ENCODE data around the gene WDR12. TPM values are rescaled to one million over a fixed set of nuclear protein-coding genes. Genes with fewer than 3 reads are reported as not detected.

The WDR12 gene
- total and polyA plus RNA-seq, 7 donors: 3.3 to 23.0 (median 16.4) TPM

DNA sequence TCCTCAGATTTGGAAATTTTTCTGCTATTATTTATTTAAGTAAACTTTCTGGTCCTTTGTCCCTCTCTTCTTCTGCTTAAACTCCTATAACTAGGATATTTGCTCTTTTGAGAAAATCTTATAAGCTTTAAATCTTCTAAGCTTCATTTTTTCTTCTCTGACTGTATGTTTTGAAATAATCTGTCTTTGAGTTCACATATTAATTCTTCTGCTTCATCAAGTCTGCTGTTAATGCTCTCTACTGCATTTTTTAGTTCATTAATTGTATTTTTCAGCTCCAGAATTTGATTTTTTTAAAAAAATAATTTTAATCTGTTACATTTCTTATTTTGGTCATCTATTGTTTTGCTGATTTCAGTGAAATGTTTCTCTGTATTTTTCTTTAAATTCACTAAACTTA, 68.8 kb downstream of the WDR12 start:
- Histone ChIP-seq H3K4me1 (no peaks in the 10 kb centered on the region), H3K9me3 (no peaks in the 10 kb centered on the region), H3K27me3 (no peaks in the 10 kb centered on the region), H3K36me3 (no peaks in the 10 kb centered on the region), H3K4me3 (no peak overlapping the region), H3K27ac (no peak overlapping the region)
- TF ChIP-seq, protein P1, sequence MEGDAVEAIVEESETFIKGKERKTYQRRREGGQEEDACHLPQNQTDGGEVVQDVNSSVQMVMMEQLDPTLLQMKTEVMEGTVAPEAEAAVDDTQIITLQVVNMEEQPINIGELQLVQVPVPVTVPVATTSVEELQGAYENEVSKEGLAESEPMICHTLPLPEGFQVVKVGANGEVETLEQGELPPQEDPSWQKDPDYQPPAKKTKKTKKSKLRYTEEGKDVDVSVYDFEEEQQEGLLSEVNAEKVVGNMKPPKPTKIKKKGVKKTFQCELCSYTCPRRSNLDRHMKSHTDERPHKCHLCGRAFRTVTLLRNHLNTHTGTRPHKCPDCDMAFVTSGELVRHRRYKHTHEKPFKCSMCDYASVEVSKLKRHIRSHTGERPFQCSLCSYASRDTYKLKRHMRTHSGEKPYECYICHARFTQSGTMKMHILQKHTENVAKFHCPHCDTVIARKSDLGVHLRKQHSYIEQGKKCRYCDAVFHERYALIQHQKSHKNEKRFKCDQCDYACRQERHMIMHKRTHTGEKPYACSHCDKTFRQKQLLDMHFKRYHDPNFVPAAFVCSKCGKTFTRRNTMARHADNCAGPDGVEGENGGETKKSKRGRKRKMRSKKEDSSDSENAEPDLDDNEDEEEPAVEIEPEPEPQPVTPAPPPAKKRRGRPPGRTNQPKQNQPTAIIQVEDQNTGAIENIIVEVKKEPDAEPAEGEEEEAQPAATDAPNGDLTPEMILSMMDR (IDR thresholded peaks at IDR 0.05): no peak
- TF ChIP-seq POLR2A (IDR thresholded peaks at IDR 0.05) (no peak), POLR2AphosphoS5 (IDR thresholded peaks at IDR 0.05) (no peak), EP300 (IDR thresholded peaks at IDR 0.05) (no peak)
- intact Hi-C loops (cut with DNase I): no loop called here
- no peak for DNase-seq

DNA sequence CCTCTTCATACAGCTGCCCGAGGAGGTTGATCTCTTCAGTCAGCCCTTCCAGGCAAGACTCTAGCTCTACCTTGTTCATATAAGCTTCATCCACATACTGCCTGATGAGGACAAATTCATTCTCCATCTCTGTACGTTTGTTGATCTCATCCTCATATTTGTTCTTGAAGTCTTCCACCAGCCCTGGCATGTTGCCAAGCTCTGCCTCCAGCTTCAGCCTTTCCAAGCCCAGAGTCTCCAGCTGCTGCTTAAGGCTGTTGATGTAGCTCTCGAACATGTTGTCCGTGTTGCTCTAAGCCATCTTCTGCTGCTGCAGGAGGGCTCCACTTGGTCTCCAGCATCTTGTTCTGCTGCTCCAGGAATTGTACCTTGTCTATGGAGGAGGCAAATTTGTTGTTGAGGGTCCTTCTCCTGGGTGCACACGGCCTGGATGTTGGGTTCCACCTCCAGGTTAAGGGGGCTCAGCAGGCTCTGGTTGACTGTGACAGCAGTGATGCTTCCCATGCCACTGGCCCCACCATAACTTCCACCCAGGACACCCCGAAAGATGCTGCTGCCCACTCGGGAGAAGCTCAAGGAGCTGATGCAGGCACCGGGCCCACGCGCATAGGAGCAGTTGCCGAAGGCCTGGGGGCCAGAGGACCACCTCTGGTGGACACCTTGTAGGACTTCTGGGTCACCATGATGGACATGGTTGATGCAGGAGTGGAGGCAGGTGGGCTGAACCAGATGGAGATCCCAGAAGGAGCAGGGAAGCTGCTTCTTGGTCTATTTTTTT, 70.2 kb downstream of the WDR12 start:
- no peak overlapping the region for H3K4me3 ChIP-seq
- H3K9me3 ChIP-seq: no peaks in the 10 kb centered on the region
- no peaks in the 10 kb centered on the region for H3K4me1 ChIP-seq
- WGBS, 2 donors: 91 to 93% methylated on average over 11 of the region's 11 CpGs
- H3K27ac ChIP-seq: no peak overlapping the region
- H3K27me3 ChIP-seq: no peaks in the 10 kb centered on the region
- no peak for DNase-seq
- H3K36me3 ChIP-seq: no peaks in the 10 kb centered on the region
- intact Hi-C loops (cut with DNase I): no loop called here
- no peak for TF ChIP-seq POLR2AphosphoS5 (IDR thresholded peaks at IDR 0.05)
- no peak for TF ChIP-seq EP300 (IDR thresholded peaks at IDR 0.05)
- TF ChIP-seq POLR2A (IDR thresholded peaks at IDR 0.05): no peak
- TF ChIP-seq, protein P1 (IDR thresholded peaks at IDR 0.05): no peak

DNA sequence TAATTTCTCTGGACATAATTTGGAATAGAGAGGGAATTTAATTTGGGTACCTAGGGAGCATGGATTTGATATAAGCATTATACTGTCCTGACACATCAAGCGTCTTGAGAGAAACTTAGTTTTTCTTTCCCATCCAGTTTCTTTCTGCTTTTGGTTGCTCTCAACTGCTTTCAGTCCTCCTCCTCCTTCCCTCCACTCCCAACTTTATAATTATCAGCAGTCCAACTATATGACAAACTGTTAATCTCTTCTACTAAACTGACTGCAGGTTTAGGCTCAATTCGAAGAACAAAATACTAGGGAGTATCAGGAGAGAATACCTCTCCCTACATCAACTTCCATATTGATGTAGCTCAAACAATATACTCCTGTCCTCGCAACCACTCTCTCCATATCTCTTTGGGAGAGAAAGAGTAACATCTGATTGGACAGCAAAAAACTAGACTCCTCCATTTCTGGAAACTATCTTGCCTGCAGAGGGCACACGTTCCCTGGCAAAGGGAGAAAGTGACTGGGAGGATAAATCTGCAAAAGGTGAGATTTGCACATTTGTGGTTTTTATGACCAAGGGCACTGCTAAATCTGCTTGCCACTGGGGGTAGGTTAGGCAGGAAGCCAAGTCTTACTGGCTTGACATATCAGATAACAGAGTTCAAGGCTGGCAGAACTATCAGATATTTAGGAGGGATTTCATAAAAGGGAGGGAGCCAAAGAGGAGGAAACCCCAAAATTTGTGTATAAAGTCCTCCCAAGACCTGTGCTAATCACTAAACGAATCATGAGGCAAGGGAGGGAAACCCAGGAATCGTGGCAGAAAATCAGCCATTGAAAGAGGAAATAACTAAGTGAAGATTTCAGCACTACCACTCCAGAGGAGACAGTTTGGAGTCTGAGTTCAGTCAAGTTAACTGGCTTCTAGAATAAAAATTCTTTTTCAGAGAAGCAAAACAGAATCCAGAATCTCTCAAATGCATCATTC, 79.9 kb downstream of the WDR12 start:
- no peak overlapping the region for H3K27ac ChIP-seq
- WGBS, 2 donors: 20 to 34% methylated on average over 6 of the region's 6 CpGs

DNA sequence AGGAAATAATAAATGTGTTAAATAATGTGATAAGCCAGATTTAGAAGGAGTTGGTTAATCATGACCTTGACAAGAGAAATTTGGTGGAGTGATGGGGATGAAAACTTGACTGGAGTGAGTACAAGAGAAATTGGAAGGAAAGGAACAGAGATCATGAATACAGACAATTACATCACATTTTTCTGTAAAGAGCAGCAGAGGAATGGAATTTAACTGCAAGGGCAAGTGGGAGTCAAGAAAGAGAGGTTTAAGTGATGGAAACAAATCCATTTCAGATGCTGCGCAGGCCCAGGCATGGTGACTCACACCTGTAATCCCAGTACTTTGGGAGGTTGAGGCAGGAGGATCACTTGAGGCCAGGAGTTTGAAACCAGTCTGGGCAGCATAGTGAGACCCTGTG, 86.6 kb downstream of the WDR12 start:
- TF ChIP-seq POLR2AphosphoS5 (IDR thresholded peaks at IDR 0.05) (no peak), EP300 (IDR thresholded peaks at IDR 0.05) (no peak), POLR2A (IDR thresholded peaks at IDR 0.05) (no peak)
- TF ChIP-seq, protein P1 (IDR thresholded peaks at IDR 0.05): no peak
- intact Hi-C loops (cut with DNase I): no loop called here
- Histone ChIP-seq H3K9me3 (no peaks in the 10 kb centered on the region), H3K4me1 (no peaks in the 10 kb centered on the region), H3K36me3 (peaks cover 0 to 10% (median 0%) of the 10 kb centered on the region in 4 donors), H3K27me3 (no peaks in the 10 kb centered on the region), H3K27ac (no peak overlapping the region), H3K4me3 (no peak overlapping the region)
- no peak for DNase-seq
- WGBS, 2 donors: 97 to 100% methylated on average over 1 of the region's 1 CpG

More for the DNA sequence above, 79.9 kb downstream of the WDR12 start:
- no peaks in the 10 kb centered on the region for H3K9me3 ChIP-seq
- intact Hi-C loops (cut with DNase I): no loop called here
- TF ChIP-seq, protein P1 (IDR thresholded peaks at IDR 0.05): peak in 2 of 4 experiments; percentile 32 to 41
- TF ChIP-seq POLR2AphosphoS5 (IDR thresholded peaks at IDR 0.05): no peak
- DNase-seq: no peak
- H3K4me1 ChIP-seq: peaks cover 0 to 3% (median 0%) of the 10 kb centered on the region in 4 donors
- no peaks in the 10 kb centered on the region for H3K36me3 ChIP-seq
- H3K27me3 ChIP-seq: no peaks in the 10 kb centered on the region
- no peak overlapping the region for H3K4me3 ChIP-seq

Other genes with a start within 250 kb of the WDR12 start
- 10 to 100 TPM; 15.7 to 28.8 (median 25.1) TPM for gene ICA1L, start 39.9 kb downstream of the WDR12 start, total RNA-seq
- gene ICA1L, start 39.9 kb downstream of the WDR12 start, polyA plus RNA-seq: 1 to 10 TPM in 2 of 3 donors, under 1 TPM in 1; 0.46 to 1.8 (median 1.3) TPM
- gene CARF, start 602 bp upstream of the WDR12 start, total RNA-seq: 10 to 100 TPM; 15.9 to 23.5 (median 18.9) TPM
- gene CARF, start 602 bp upstream of the WDR12 start, polyA plus RNA-seq: 1 to 10 TPM; 2.3 to 2.8 (median 2.4) TPM
- 10 to 100 TPM; 22.7 to 39.1 (median 25.8) TPM for gene NBEAL1, start 103.2 kb upstream of the WDR12 start, total RNA-seq
- 1 to 10 TPM; 8.5 to 9.7 (median 9.0) TPM for gene NBEAL1, start 103.2 kb upstream of the WDR12 start, polyA plus RNA-seq